HG03521 (cell line): ENCODE results near the gene SOX6.
"Not testable (repeated sequence)": the region's sequence is repeated elsewhere in the genome, so short reads cannot be mapped to it uniquely, and the experiment has no call there.

Experiments
- ATAC-seq: cut with Tn5 transposase; IDR thresholded peaks from one replicate; pipeline ENCODE4 v1.9.1; 2021; ENCODE audit warnings: mild to moderate bottlenecking, moderate library complexity; ENCODE audit not compliant: unreplicated experiment

The SOX6 gene

GRCh38 chr11:16052750-16053149 lies 303.6 kb downstream of the SOX6 start:
- no peak for ATAC-seq

GRCh38 chr11:16049611-16050010 lies 306.7 kb downstream of the SOX6 start:
- ATAC-seq = no peak

- no peak for ATAC-seq
Measured at GRCh38 chr11:16047073-16047472, 309.3 kb downstream of the SOX6 start.

GRCh38 chr11:16043617-16044016 lies 312.7 kb downstream of the SOX6 start:
- ATAC-seq = no peak

GRCh38 chr11:16041207-16041606 lies 315.1 kb downstream of the SOX6 start:
- ATAC-seq = no peak

DNA sequence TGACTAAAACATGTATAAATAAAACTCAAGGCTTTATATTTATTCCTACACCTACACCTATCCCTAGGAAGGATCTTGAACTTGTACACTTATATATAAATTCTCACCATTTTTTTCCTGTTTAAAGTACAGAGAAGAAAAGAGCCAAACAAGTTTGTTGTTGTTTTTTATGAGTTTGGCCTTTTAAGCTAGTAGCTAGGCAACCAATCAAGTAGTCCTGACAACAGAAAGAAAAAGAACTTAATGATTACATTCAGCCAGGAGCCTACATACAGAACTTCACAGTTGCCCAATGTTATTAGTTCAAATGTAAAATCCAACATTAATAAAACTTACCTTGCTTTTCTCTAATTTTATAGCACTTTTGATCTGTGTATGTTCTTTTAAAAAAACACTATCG lies 316.2 kb downstream of the SOX6 start:
- no peak for ATAC-seq

- no peak for ATAC-seq
Measured at GRCh38 chr11:16037179-16037578, 319.2 kb downstream of the SOX6 start.

GRCh38 chr11:16036218-16036617 lies 320.1 kb downstream of the SOX6 start:
- ATAC-seq = no peak

DNA sequence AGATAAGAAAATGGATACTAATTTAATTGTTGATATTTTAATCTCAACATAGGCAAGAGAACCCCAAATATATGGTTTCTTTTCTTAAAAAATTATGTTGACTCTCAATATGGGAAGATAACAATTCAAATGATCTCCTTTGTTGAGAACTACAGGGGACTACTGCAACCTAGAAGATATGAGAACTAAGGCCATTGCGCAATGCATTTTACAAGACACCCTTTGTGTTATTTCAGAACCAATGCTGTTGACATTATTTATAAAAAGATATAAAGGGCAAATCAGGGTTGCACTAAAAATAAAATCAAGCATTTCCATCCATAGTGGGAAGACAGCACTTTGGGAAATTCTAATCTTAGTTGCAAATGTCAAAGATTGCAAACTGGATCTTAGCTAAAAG lies 322.3 kb downstream of the SOX6 start:
- ATAC-seq = no peak

DNA sequence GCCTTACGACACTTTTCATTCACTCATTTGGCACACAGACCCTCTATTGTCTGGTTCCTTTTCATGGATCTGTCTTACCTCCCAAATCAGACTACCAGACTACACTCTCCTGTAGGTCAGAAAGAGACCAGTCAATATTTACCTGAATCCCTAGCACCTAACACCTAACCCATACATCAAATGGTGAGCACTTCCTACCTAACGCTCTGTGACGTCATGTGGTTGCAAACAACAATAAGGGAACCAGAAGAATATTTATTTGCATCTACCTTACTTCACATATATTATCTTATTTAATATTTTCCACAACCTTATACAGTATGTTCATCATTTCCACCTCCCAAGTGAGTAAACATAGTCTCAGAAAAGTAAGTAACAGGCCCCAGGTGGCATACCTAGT lies 323.4 kb downstream of the SOX6 start:
- ATAC-seq = no peak

- ATAC-seq = no peak
Measured at GRCh38 chr11:16031210-16031609, 325.1 kb downstream of the SOX6 start.

DNA sequence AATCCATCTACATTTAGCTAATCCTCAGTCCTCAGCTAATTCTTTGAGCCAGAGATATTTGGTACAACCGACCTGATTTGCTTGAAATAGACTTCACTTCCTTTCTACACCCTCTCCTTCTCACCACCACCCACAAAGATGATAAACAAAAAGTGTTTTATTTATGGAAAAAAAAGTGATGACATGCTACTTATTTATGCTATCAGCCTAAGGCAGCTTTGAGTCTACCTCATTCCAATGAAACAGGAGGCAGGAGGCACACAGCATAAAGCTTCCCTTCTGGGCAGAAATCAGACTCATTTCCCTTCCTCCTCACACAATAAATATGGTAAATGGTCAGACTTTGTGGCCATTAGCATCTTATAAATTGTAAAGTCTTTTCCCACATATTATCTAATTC lies 325.7 kb downstream of the SOX6 start:
- no peak for ATAC-seq

DNA sequence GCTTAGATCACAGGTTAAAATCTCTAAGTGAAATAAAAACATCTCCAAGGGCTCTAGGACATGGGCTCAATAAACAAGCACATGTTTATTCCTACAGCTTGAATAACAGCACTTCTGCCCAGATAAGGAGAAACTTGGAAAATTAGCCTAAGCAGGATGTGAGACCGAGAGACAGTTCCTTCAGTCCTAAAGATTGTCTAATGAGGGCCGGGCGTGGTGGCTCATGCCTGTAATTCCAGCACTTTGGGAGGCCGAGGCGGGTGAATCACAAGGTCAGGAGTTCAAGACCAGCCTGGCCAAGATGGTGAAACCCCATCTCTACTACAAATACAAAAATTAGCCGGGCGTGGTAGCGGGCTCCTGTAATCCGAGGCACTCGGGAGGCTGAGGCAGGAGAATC lies 327.2 kb downstream of the SOX6 start:
- not testable (repeated sequence) for ATAC-seq

DNA sequence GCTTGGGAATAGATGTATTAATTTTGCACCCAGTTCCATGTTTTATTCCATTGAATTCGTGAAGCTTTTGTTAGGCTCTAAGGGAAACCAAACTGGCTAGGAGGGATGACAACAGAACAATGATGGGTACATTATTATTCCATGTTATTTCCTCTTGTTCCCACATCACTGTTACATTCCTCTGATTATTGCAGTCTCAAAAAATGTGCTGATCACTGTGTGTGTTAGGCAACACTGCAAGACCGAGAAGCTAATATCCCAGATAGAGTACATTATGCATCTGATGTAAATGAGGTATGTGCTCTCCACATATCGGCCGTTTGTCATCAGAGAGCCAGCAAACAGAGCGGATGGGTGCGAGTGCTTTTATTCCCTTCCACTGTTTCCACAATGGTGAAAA lies 327.9 kb downstream of the SOX6 start:
- no peak for ATAC-seq

DNA sequence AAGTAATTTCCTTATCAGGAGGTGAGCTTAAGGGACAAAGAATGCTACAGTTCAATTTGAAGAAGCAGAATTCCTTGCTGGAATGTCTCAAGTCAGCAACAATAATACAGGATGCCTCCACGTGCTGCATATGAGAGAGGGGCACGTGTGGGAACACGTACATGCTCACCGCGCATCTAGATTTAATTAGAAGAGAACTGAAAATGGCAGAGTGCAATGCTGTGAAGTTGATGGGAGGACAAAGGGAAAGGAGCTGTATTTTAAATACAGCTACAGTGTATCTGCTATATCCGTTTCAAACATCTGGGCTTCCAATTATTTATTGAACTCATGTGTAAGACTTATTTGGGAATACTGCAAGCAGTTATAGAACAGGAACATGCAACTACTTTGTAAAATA lies 328.7 kb downstream of the SOX6 start:
- no peak for ATAC-seq

DNA sequence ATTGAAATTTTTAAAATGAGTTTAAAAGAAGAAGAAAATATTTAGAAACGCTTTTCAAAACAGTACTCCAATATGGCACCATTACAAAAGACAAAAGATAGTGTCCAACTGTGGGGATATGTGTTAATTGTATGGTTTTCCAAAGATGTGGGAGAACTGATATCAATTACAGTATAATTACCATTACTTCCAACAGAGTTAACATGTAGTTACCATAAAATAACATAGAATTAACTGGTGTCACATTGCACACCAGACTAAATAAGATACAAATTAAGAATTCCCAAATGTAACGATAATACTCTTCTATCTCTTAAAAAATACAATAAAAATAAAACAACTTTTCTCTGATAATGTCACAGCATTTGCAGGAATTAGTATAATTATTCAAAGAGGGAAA lies 329.5 kb downstream of the SOX6 start:
- ATAC-seq = no peak

GRCh38 chr11:16018931-16019330 lies 337.4 kb downstream of the SOX6 start:
- ATAC-seq = no peak

DNA sequence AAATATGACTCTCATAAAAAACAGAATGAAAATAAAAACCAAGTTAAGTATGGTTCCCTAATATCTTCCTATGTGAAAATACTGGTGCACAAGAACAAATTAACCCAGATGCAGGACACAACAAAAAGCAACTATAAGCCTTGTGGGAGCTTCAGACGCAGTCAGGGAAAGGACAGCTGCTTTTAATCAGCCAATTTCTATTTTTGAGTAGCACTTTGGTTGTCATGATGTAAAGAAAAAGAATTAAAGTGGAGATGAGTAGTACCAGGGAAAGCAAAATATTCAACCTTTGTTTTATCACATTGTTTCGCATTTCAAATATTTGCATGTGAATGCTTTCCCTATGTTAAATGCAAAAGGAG lies 339.9 kb downstream of the SOX6 start:
- ATAC-seq = no peak

DNA sequence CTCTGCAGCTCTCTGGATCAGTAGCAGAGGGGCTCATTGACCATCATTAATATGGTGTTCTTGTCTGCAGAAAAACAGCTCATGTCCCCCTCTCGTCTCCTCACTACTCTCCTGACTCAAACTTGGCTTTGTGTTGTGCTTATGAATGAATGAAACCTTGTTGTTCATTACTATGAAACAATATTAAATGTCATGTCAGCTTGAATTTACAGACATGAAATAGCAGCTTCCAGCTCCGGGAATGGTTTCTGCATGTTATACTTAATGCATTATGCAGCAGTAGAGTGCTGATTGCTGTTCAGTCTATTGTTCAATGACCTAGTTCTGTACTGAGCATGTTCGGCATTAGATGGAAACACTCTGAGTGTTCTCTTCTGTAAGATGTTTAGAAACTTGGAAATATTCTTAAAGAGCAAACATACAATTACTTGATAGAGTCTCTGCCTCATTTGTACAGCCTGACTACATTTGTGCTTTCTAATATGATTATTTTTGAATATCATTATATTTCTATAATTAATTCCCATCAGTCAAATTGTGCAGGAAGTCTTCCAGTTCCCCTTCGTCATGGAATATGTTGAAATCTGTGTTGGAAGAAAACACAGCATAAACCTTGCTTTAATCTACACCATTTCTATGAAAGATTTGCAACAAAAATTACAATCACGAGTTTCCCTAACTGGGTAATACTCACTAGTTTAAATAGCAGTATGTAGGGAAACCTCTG lies 340.4 kb downstream of the SOX6 start:
- no peak for ATAC-seq

DNA sequence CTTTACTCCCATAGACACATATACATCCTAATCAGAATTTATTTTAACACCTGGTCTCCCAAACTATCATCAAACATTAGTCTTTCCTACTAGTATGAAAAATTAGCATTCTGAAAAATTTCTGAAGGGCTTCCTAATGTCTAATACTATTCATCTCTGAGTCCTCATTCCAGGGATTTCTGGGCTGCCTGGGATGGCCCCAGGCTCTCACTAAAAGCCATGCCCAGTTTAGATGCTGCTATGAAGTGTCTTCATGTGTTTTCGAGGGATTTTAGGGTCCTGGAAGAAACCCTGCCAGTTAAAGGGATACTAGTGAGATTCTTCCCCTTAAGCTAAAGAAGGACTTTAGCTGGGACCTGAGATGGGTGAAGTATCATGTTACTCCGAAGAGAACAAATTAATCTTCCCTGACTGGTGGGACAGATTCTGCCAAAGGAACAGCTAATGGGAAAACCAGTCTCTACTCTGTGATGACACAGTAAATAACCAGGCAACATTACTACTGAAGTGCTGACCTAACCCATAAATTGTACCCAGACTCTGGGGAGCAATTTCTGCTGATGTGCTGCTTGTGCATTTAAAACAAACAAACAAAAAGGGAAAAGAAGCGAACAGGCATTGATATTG lies 342.6 kb downstream of the SOX6 start:
- no peak for ATAC-seq

DNA sequence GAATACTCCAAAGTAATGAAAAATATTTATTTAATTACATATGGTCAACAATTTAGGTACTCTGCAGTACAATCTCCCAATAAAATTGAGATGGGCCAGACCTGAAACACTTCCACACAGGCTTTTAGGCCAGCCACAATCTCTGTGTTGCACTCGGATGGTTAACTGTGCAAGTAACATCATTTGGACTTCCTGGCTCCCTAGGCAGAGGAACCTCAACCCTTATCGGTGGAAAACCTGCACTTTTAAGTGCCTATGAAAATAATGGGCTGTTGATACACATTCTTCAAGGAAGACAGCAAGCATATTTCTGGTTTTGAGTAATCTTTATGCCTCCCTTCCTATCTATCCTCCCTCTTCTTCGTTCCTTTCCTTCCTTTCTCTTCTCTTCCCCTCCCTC lies 343.1 kb downstream of the SOX6 start:
- no peak for ATAC-seq

DNA sequence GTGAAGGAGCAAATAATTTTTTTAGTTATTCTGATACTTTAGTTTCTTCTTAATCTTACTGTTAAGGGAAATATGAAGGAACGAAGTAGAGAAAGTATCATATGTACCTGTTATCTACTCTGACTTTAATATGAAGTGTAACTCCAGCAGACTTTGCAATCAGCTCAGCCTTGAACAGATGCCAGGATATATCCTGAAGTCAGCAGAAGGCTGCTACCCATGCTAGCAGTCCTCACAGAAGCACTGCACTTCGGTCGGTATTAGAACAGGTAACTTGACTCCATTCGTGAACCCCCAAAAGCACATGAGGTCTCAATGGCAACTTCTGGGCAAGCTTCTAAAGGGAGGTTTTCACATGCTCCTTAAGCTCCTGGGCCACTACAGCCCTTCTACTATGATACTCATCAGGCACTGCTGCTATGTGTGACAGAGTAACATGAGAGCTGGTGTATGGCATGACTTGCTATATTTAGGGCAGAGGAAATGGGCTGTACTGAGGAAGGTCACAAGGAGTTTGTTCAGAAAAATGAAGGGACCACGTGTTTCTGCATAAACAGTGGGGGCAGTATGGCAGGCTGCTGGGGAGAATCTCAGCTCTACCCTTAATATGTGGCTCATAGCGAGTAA lies 344.1 kb downstream of the SOX6 start:
- ATAC-seq = no peak
